OCI-LY7 (cell line): ENCODE results near the gene B3GNT5.

Source experiments
- EZH2phosphoT487 ChIP-seq: fragments of 200-600 bp; sonication (generic); IDR thresholded peaks from 2 replicates; pipeline ENCODE4 v1.6.1; 2018; ENCODE audit warnings: low read depth, borderline replicate concordance, mild to moderate bottlenecking, mixed run types, antibody characterized with exemption, low read length, moderate library complexity, mixed read lengths
- TF ChIP-seq, protein P1 (sequence below): fragments of 200-600 bp; sonication (generic); conservative IDR thresholded peaks from 2 replicates; pipeline ENCODE4 v1.5.1; 2014; ENCODE audit warnings: mild to moderate bottlenecking, antibody characterized with exemption, low read length, moderate library complexity, mixed read lengths

- TF ChIP-seq, protein P1, sequence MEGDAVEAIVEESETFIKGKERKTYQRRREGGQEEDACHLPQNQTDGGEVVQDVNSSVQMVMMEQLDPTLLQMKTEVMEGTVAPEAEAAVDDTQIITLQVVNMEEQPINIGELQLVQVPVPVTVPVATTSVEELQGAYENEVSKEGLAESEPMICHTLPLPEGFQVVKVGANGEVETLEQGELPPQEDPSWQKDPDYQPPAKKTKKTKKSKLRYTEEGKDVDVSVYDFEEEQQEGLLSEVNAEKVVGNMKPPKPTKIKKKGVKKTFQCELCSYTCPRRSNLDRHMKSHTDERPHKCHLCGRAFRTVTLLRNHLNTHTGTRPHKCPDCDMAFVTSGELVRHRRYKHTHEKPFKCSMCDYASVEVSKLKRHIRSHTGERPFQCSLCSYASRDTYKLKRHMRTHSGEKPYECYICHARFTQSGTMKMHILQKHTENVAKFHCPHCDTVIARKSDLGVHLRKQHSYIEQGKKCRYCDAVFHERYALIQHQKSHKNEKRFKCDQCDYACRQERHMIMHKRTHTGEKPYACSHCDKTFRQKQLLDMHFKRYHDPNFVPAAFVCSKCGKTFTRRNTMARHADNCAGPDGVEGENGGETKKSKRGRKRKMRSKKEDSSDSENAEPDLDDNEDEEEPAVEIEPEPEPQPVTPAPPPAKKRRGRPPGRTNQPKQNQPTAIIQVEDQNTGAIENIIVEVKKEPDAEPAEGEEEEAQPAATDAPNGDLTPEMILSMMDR: no peak
- no peak for TF ChIP-seq EZH2phosphoT487
These were observed 2.3 kb downstream of the B3GNT5 start for GRCh38 chr3:183255348-183255730.
